ENCODE measurements around the gene MAD2L1. TPM values are rescaled to one million over a fixed set of nuclear protein-coding genes. Genes with fewer than 3 reads are reported as not detected.

Gene MAD2L1
- polyA plus RNA-seq, 1 donor, result 14.4 TPM

DNA sequence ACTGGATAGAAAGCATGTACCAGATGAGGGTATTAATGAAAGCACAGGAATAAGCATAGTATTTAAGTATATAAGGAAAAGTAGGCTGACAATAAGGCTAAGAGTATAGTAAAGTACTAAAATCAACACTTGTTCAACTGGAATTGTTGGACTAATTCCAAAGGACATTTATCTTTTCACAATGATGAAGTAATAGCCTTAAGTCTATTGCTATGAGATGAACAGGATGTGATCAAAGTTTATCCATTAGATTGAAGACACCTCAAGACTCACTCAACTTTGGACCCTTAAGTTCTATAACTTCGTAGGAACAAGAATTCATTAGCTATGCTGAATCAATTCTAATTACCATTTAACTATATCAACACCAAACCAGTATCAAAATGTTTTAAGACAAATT, 7.6 kb downstream of the MAD2L1 start:
- no peak for DNase-seq (ENCODE audit: low read depth)

DNA sequence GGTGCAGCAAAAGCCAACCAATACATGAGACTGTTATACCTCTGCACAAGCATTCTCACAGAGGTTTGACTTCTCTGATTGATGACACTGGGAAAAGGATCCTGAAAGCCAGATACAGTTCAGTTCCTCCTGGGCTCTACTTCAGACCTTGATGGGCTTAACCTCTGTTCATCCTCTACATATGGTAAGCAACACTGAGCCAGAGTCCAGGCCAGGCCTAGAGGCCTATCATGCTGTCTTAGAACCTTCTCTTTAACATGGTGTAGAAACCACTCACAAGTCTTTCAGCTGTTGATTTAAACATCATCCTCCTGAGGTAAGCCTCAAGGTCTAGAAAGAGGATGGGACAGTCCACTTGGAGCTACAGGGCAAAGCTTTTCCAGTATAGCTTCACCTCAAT, 9.2 kb downstream of the MAD2L1 start:
- no peak for DNase-seq (ENCODE audit: low read depth)

DNA sequence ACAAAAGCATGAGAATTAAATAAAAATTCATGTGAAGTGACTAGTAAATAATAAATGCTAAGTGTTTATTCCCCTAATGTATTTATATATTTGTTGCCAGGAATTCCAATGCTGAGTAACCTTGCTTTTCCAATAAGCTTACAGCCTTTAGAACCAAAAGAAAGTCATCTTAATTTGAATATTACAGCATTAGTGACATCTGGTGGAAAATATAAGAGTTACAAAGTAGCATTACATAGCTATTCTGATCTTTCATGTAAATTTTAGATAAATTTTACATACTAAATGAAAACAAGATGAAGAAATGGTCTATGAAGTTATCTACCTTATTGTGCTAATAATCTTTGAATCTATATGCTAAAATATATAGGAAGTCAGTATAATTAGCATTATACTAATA, 10.4 kb downstream of the MAD2L1 start:
- no peak for DNase-seq (ENCODE audit: low read depth)

DNA sequence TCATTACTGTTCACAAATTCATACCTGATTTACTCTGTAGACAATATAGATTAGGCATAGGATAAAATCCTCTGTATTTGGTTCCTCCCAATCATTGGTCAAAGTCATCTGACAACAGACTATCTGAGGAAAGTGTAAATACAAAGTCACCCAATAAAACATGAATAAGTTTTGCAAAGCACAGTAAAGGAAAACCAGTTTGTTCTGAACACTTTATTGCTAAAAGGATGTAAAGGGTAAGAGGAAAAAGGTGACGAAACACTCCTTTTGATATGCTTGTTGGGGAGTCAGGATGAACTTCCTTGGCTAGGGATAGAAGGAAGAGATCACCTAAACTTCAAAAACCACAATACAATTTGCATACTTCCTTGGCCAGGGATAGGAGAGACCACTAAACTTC, 10.9 kb downstream of the MAD2L1 start:
- DNase-seq (ENCODE audit: low read depth), result no peak

DNA sequence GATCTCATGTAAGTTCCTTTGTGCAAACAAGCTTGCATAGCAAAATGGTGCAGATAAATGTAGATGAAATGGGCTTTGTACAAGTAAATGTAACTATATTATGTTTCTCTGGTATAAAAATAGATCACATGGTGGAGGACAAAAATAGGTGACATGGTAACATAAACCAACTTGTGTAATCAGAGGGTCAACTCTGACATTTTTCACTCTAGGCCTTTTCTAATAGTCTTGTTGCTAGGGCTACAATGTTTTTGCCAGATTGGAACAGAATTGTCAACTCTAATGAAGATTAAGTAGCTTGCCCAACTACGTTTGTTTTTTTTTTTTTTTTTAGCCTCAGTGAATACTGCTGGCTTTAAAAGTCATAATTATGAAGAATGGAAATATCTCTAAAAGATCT, 11.5 kb downstream of the MAD2L1 start:
- DNase-seq (ENCODE audit: low read depth), result no peak

DNA sequence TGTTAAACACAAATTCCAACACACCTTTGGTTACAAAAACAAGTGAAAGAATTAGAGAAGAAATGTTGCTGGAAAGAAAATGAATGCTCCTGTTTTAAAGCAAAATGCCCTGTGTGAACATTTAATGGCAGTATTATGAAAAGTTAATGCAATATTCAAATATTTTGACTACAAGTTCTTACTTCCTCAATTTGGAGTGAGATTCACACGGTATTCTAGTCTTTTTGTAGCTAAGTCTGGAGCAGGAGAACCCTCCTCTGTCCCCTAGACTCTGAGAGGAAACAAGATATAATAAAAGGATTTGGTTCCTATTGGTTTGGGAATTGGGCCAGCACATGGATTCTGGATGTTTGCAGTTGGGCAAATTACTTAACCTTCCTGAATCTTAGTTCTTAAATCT, 12.7 kb downstream of the MAD2L1 start:
- DNase-seq (ENCODE audit: low read depth), result no peak

DNA sequence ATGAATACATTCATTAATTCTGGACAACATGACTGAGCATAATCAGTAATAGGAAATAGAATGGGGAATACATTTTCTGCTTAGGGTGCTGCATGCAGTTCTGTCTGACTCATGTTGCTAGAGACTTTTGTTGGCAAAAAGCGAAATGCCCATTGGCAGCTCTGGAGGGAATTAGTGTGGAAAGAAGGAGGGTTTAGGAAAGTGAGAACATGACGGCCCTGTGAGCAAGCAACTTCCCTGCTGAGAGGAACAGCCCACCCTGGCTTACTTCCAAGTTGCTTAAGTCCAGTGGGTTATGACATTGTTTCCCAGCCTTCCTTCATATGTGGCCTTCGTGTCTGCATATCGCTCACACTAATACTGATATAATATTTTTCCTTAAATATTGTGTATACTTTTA, 13.8 kb downstream of the MAD2L1 start:
- no peak for DNase-seq (ENCODE audit: low read depth)

DNA sequence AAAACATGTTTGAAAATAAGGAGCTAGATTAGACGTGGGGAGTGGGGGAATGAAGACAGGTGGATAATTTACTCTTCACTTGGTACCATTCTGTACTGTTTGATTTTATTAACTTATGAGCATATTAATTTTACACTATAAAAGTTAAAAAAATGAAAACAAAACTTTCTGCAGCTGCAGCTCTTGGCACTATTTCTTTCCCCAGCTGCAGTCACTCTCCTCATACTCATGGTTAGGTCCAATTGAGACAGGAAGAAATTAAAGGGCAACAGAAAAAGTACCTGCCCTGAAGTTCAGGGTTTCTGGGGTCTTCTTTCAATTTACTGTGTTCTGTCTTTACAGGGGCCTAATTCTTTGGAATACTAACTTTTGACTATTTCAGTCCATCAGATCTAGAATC, 15.4 kb downstream of the MAD2L1 start:
- no peak for DNase-seq (ENCODE audit: low read depth)

DNA sequence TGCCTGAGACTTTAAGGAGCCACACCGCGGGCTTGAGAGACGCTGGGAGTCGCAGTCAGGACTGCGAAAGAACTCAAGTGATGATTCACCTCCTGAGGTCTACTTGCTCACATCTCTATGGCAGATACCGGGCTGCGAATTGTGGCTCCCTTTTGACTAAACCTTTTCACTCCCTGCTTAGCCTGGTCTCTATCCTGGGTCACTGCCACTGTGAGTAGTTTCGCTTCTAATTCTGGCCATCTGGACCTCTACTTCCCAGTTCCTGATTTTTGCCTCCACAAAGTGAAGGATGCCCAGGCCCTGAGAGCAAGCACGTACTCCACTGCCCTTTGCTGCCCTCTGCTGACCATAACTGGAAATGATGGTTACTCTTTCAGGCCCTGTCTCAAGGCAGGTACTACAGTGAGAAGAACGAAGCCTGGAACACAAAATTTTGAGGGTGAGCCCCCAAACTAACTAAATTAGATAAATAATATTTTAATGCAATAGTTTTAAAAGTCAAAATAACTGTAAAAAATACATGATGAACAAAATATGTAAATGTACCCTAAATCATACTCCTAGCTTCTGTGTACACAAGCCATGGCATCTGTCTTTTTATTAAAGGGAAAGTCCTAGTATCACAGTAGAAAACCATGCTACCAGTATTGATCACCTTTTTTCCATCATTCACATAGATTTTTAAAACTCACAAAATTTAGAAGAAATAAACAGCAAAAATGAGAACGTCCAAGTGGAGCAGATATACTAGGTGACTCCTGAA, 16.7 kb downstream of the MAD2L1 start:
- no peak for DNase-seq (ENCODE audit: low read depth)

DNA sequence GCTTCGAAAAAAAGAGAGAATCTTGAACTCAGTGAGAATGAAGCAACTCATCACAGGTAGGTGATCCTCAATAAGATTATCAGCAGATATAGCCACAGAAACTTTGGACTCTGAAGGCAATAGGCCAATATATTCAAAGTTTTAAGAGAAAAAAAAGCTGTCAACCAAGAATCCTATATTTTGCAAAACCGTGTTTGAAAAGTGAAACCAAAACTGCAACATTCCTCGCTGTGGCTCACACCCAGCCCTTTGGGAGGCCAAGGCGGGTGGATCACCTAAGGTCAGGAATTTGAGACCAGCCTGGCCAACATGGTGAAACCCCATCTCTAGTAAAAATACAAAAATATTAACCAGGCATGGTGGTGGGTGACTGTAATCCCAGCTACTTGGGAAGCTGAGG, 22.8 kb downstream of the MAD2L1 start:
- no peak for DNase-seq (ENCODE audit: low read depth)

DNA sequence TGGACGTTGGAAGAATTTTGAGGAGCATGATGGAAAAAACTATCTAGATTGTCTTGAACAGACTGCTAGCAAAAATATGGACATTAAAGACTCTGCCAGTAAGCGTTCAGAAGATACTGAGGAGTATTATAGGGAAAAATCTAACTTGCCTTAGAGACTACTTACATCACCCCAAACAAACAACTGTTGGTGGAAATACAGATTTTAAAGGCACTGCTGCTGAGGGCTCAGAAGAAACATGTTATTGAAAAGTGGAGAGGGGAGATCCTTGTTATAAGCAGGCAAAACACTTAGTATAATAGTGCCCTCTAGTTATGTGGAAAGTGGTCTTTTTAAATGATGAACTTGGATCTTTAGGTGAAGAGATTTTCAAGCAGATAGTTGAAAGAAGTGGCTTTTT, 29.2 kb downstream of the MAD2L1 start:
- DNase-seq (ENCODE audit: low read depth), result no peak

DNA sequence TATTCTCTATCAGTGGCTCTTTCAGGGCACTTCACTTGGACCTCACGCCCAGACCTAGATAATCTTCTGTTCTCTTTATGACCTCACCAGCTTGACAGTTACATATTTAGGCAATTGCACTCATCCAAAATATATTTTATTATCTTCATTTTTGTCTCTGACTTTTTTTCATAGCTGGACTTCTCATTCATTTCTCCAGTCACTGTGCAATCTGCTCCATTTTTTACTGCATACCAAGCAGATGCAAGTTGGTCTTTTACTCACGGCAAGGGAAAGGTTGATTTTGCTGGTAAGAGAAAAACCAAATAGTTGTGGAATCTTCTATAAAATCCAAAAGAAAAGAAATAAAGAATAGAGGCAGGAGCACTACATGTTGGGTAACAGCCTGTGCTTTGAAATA, 31.7 kb downstream of the MAD2L1 start:
- DNase-seq (ENCODE audit: low read depth), result no peak

DNA sequence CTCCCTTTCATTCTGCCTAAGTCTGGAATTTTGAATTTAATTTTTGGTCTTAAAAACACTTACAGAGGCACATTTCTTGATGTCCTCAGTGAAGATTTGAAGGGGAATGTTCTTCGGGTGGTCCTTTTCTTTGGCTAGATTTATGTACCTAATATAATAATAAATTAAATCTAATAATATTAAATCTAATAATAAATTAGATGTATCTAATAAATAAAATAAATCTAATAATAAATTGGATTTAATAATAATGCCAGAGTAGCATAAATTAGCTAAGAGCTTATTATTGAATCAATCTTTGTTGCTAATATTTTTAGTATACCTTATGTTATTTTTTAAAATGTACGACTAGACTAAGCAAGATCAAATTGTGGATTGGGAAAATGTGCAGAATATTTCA, 39.8 kb downstream of the MAD2L1 start:
- no peak for DNase-seq (ENCODE audit: low read depth)

DNA sequence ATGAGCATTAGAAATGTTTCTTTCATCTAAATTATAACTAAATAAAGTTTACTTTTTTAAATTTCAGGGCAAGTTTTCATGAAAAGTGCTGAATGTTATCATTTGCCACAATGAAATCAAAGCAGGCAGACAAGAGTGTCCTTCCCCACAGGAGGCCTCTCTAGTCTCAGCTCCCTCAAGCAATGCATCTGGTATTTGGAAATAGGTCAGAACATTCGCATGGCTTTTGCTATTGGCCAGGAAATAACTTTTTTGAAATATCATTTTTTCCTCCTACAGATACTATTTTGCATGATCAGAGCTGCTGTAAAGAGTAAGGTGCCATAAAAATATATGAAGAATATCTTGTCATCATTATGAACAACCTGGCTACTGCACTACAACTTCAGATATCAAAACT, 41.1 kb downstream of the MAD2L1 start:
- DNase-seq (ENCODE audit: low read depth), result no peak

DNA sequence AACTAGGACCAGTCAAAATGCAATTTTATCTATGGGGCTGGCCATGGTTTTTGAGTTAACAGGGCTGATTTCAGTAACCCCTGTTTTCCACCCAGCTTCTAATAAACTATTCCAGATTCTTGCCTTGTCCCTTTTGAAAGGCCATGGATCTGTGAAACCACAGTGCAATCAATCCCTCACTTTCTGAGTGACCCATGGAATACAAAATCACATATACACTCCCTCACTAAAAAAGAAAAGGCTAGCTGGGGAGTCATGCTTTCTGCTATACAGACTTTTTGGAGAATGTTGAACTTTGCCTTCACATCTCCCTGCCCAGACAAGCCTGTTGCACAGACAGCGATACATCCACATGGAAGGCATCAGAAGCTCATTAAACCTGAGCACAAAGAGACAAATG, 47.9 kb downstream of the MAD2L1 start:
- no peak for DNase-seq (ENCODE audit: low read depth)

DNA sequence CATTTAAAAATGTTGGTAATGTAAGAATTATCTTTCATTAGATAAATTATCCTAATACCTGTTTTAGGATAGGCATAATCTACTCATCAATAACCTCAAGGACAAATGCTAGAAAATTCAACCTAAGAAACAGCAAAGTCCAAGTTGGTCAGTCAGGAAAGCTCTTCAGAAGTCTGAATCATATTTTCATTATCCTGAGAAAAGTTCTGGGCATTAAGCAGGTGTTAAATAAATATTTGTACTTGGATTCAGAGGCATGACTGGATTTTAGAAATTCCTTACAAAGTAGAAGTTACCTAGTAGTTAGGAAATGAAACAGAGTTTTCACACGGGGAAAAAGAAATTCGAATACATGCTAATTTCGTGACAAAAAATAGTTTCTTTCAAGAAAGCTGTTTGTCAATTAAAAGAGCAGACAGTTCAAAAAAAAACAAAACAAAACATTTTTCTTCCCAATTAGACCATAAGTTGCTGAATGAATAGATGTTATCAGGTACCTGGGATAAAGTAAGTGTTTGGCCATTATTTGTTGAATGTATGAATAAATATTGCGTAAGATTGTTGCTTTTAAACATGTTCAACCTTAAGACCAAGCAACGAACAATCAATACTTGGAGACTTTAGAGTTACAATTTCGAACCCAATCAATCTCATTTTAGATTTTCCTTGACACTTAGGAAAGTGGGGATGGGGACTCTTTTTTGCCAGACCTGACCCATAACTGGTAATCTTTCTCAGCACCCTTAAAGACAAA, 48.5 kb downstream of the MAD2L1 start:
- DNase-seq (ENCODE audit: low read depth), result no peak

DNA sequence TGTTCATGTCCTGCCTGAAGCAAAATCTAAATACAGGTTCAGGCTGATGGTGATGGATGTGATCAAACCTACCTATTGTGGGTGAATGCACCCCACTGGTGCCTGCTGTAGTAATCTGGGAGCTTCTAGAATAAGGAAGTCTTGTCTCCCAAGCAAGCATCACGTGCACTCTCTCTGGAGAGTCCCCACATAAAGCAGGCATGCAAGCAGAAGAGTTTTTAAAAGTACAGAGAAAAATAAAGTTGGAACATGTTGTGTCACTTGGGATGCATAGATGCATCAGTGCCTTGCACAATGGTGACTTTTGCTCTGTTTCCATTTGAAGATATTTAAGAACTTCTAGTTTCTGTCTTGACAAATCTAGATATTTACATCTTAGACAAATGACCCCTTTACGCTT, 54.9 kb downstream of the MAD2L1 start:
- DNase-seq (ENCODE audit: low read depth), result no peak

DNA sequence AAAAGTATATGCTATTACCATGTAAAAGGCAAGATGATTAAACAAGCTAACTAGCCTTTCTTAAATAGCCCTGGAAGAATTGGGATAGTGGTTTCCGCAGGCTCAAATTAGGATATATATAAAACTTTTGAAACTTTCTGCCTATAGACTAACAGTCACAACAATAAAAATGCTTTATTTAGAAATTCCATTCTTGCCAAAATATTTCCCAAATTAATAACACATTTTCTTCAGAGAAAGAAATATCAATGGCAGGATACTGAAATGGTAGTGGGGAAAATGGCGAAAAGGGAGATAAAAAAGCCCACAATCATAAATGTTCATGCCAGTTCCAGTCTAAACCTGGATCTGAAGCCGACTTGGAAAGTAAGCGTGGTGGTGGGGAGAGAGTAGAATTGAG, 56.0 kb downstream of the MAD2L1 start:
- no peak for DNase-seq (ENCODE audit: low read depth)

DNA sequence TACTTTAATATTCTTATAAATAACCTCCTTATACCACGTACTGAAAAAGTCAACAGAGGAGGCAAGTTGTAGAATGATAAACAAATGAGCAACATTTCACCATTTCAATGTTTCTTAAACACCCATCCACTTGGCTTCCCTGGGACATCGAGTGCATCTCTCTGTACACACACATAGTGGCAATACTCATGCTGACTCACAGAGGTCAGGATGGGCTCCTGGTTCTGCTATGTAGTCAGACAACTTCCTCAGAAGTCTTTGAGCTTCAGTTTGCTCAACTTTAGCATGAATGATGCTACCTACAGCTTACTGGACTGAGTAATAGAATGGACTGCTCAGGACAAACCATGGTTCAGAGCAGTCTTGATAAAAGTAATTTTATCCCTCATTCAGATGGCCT, 56.9 kb downstream of the MAD2L1 start:
- no peak for DNase-seq (ENCODE audit: low read depth)

DNA sequence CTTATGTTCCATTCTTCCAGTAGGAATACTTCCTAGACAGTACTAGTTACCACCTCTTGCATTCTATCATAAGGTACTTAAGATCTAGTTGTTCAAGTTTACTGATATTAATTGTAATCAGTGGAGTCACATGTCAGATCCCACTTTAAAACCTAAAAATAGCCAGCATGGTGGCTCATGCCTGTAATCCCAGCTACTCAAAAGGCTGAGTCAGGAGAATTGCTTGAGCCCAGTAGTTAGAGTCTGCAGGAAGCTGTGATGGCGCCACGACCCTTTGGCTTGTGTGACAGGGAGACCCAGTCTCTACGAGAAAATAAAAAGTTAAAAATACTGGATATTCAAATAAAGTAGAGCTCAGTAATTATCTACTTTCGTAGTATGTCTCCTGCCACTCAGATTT, 57.7 kb downstream of the MAD2L1 start:
- DNase-seq (ENCODE audit: low read depth), result no peak

DNA sequence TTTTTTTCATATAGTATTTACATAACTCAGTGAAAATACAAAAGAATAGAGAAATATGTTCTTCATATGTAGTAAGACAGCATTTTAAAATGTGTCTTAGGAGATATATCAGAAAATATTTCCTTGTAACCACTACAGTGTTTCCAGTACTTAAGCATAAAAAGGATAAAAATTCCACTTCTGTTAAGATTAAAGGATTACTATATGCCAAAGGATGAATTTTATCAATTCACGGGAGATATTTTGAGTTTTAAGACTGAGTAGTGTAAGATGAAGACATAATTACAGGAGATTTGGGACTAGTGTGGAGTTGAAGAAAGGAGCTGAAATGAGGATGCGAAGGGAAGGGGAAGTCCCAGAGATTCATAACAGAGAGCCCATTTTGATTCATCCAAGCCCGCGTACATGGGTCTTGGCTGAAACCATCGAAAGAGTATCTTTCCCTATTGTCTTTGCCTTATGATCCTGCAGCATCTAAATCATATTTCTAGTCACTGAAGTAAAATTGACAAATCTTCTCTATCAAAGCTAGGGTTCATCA, 58.7 kb downstream of the MAD2L1 start:
- no peak for DNase-seq (ENCODE audit: low read depth)

DNA sequence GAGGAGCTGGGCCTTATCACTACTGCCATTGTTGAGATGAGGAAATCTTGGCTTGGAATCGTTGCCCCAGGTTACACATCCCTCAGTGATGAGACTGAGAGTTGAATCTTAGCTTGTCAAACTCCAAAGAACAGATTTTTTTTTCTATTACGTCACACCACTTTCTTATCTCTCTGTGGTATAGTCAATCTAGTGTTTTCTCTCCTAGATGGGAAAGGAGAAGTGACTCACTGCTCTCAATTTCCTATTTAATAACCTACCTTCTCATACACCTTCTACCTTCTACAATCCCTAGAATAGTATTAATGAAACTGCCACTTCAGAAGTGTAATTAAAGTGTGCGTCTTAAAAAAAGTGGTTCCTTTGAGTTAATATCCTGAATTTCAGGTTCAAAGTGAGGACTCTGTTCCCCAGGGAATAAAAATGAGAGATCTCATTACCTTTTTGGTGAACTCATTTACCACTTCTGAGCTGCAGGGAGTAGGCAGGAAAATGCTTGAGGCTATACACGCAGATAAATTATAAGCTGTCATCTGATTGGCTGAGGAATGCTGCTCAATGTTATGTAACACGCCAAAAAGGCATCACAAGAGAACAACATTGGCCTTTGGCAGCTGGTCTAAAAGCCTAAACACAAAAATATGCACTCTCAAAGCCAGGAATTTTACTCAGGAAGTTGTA, 59.3 kb downstream of the MAD2L1 start:
- DNase-seq (ENCODE audit: low read depth), result peak; percentile 82
